GM18868 (cell line): ENCODE results near the gene ACSS2.

Experiments
- ATAC-seq: cut with Tn5 transposase; IDR thresholded peaks from one replicate; pipeline ENCODE4 v1.9.1; 2021; ENCODE audit warnings: mild to moderate bottlenecking, moderate library complexity; ENCODE audit not compliant: unreplicated experiment

The ACSS2 gene, protein sequence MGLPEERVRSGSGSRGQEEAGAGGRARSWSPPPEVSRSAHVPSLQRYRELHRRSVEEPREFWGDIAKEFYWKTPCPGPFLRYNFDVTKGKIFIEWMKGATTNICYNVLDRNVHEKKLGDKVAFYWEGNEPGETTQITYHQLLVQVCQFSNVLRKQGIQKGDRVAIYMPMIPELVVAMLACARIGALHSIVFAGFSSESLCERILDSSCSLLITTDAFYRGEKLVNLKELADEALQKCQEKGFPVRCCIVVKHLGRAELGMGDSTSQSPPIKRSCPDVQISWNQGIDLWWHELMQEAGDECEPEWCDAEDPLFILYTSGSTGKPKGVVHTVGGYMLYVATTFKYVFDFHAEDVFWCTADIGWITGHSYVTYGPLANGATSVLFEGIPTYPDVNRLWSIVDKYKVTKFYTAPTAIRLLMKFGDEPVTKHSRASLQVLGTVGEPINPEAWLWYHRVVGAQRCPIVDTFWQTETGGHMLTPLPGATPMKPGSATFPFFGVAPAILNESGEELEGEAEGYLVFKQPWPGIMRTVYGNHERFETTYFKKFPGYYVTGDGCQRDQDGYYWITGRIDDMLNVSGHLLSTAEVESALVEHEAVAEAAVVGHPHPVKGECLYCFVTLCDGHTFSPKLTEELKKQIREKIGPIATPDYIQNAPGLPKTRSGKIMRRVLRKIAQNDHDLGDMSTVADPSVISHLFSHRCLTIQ

DNA sequence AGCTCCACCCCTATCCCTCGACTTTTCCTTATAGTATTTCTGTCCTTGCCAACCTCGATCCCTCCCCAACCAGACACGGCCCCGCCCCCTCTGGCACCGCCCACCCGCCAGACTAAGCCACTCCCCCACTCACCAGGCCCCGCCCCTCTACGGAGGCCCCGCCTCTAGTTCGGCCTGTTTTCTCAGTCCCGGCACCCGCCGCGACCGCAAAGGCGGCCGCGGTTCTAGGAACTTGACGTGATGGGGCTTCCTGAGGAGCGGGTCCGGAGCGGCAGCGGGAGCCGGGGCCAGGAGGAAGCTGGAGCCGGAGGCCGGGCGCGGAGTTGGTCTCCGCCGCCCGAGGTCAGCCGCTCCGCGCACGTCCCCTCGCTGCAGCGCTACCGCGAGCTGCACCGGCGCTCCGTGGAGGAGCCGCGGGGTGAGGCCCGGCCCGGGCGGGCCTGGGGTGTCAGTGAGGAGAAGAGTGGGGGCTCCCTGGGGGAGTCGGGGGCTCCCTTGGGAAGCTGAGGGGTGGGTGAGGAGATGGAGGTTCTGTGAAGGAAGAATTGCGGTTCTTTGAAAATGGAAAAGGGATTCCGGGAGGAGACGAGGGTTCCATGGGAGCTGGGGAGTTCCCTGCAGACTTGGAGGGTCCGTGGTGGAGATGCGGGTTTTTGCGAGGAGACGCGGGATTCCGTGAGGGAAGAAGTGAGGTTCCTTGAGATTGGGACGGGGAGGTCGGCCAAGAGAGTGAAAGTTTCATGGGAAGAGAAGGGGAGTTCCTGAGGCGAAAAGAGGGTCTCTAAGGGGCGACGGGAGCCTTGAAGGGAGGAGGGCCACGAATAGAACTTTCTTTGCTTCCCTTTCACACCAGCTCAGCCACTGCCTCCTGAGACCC is at the start of gene ACSS2:
Gene ACSS2, plus strand, starts transcription at position 207 of the 877 bp plus-strand sequence. Its CDS starts 34 bp downstream, at position 241.
- ATAC-seq, result peak; percentile 37

DNA sequence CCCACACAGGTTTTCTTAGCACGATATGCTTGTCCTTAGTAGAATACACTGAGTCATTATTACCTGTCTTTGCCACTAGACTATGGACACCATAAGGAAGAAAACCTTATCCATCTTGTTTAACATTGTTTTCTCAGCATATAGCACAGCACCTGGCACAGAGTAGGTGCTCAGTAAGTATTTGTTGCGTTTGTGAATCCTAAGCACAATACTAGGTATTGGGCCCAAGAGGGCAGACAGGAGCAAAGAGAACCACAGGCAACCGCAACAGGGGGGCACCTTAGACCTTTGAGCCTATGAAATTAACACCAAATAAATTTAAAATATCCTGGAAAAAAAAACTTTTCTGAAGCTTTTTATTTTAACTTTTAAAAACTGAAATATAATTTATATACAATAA is 47.2 kb upstream of the ACSS2 start:
- ATAC-seq, result no peak

DNA sequence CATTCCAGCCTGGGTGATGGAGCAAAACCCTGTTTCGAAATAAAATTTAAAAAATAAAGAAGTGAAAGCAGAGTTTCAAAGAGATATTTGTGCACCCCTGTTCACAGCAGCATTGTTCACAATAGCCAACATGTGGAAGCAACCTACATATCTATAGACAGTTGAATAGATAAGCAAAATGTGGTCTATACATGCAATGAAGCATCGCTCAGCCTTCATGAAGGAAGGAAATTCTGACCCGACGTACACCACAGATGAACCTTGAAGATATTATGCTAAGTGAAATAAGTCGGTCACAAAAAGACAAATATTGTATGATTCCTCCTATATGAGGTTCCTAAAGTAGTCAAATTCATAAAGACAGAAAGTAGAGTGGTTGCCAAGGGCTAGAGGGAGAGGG is 44.5 kb upstream of the ACSS2 start:
- ATAC-seq, result no peak

DNA sequence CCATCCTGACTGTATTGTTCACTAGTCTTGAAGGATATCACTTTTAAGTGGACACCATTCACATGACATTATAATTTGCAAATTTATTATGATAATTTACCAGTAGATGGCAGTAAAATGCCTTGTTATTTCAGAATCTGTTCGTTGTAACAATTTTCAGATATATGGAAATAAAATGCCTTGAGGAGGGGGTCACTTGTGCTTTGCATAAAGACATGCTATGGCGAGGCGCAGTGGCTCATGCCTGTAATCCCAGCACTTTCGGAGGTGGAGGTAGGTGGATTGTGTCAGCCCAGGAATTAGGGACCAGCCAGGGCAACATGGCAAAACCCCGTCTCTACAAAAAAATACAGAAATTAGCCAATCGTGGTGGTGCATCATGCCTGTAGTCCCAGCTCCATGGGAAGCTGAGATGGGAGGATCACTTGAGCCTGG is 41.9 kb upstream of the ACSS2 start:
- no peak for ATAC-seq

DNA sequence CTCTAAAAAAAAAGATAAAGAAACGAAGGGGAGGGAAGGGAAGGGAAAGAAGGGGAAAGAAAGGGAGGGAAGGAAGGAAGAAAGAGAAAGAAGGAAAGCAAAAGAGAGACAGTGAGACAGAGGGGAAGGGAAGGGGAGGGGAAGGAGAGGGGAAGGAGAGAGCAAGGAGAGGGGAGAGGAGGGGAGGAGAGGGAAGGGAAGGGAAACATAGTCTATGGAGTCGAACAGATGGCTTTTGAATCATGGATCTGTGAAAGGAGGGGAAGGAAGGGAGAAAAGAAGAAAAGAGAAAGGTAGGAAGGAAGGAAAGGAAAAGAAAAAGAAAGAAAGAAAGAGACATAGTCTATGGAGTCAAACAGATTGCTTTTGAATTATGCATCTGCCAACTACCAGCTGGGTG is 34.3 kb upstream of the ACSS2 start:
- no peak for ATAC-seq

DNA sequence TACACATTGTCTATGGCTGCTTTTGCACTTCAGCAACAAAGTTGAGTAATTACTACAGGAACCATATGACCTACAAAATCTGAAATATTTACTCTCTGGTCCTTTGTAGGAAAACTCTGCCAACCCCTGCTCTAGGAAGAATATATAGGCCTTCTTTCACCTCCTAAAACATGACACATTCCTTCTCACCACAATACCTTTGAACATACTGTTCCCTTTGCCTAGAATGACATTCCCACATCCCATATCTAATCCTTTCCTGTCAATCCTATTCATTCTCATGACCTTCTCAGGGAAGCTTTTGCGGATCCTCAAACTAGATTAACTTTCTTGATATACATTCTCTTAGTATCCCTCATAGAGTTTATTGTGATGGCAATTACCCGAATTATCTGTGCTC is 33.0 kb upstream of the ACSS2 start:
- ATAC-seq, result no peak

DNA sequence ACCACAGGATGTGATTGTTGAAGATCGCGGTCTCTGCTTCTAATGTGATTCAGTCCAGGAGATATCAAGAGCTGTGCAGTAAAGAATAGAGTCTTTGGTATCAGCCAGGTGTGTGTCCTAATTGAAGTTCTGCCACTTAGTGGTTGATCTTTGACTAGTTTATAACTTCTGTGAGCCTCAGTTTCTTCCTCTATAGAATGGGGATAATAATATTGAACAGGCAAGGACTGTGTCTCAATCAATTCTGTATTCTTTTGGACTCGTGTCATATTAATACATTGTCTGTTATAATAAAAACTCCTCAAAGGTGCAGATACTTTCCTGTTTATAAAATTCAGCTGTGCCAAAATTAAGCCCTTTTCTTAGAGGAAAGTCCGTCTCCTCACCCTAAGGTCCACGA is 27.8 kb upstream of the ACSS2 start:
- no peak for ATAC-seq

DNA sequence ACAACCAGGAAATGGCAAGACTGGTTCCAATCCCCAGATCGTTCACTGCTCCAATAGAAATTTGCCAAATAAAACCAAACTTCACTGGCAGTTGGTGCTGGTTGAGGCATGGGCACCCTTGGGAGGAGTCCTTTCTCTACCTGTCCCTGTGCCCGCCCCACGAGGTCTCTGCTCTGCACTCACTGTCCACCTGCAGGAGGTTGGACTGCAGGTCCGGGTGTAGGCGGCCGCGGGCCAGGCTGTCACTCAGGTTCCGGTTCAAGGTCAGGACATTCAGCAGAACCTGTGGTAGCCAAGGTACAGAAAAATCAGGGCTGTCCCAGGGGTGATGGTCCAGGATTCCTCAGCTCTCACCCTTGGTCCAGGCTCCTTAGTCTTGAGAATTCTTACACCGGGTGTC is 26.6 kb upstream of the ACSS2 start:
- ATAC-seq, result no peak

DNA sequence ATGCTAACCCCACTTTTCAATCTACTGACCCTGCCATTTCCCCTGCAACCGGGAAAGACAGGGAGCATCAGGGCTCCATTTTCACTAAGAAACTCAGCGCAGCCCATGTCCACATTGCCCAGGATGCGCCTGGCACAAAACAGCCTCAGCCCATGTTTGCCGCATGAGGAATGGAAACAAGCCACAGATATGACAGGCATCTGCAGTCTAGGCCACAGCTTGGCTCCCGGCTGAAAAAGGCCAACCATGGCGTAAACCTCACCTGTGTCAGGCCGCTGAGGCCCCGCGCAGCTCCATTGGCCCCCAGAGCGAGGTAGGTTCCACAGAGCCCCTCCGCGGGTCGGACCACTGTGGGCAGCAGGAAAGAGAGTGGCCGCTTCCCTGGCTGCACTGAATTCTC is 25.4 kb upstream of the ACSS2 start:
- no peak for ATAC-seq

DNA sequence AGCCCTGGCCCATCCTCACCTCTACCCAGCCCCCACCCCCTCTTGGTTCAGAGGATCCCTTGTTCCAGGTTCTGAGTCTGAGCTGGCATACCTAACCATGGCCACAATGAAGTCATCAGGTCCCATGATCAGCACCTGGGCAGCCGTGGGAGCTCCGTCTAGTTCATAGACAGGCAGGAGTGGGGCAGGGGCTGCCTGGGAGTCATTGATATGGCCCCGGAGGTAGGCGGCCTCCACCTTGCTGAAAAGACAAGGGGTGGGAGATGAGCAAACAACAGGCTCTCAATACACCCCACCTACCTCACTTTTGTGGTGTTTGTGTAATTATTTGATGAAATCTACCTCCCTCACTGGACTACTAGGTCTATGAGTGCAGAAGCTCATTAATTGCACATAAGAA is 24.1 kb upstream of the ACSS2 start:
- ATAC-seq, result no peak

DNA sequence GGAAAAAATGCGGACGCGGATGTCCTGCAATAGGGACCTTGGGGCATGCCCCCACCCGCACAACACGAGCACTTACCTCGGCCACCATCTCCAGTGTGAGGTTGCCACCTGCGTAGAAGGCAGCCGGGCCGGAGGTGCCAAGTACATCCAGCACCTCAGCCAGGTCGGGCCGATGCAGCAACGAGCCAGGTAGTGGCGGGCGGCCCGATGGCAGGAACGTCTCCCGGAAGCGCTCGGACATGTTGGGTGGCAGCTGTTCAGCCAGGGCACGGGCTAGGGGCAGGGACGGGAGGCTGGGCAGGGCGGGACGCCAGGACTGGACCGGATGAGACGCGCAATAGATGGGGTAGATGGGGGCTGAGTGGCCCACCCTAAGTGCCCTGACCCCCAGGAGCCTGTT is 17.0 kb upstream of the ACSS2 start:
- no peak for ATAC-seq

DNA sequence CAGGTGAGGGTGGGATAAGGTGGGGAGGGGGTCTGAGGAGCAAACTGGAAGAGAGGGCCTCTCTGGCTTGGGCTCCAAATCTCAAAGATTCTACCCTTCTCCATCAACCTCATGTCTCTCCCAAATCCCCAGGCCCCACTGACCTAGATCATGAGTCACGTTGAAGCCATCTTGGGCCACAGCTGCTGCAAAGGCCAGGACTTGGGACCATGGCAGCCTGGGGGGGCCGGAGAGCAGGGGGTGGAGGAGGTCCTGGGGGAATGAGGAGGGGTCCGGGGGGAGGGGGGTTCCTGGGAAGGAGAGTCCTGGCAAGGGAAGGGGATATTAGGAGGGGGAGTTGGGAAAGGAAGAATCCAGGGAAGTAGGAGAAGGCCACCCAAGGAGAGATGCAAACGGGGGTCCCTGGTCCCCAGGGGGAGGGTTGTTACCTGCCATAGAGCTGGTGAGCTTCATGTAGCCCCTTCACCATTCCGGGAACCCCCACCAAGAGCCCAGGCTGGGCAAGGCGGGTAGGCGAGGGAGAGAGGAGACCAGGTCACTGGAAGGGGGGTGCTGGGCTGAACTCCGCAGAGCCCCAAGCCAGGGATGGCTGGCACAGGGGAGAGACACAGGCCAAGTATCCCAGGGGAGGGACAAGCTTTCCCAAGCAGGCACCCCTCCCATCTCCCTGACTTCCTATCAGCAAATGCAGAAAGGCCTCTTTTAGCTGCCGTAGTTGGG is 16.4 kb upstream of the ACSS2 start:
- no peak for ATAC-seq

DNA sequence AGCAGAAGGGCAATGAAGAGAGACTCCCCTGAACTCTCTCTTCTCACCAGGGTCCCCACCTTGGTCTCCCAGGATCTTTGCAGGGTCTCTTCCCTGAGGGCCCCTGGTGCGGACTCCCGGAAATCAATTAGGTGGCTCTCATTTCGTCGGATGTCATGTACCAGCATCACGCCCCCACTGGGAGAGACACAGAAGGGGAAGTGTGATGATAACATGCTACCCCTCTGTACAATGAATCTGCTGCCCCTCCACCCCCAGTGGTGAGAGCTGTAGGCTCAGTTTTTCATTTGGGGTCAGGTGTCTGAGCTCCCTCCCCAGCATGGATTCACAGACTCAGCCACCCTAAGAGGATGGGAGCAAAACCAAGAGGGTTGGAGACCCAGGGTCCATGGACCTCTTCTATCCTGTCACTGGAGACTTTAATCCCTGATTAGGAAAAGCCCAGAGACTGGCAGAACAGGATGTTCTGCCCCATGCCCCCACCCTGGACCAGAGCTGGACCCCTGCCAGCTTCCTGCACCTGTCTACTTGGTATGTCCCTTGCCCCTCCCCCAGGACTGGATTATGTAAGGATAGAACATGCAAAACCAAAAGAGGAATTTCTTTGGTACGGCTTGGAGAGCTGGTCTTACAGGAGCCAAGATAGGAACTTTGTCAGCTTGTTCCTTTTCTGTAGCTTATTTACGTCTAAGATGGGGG is 14.9 kb upstream of the ACSS2 start:
- no peak for ATAC-seq

DNA sequence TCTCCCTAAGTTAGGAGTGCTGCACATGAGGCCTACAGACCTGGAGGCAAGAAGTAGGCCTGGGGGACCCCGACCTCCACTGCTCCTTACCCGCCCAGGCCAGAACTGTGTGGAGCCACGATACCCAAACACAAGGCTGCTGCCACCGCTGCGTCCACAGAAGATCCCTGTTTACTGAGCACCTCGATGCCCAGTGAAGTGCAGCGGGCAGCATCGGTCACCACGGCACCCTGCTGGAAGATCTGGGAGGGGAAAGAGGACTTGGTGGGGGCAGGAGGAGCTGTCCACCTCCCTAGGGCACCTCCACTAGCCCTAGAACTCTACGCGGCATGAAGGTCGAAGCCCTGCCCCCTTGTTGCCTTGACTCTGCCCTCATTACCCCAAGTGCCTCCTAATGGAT is 13.7 kb upstream of the ACSS2 start:
- ATAC-seq, result no peak

DNA sequence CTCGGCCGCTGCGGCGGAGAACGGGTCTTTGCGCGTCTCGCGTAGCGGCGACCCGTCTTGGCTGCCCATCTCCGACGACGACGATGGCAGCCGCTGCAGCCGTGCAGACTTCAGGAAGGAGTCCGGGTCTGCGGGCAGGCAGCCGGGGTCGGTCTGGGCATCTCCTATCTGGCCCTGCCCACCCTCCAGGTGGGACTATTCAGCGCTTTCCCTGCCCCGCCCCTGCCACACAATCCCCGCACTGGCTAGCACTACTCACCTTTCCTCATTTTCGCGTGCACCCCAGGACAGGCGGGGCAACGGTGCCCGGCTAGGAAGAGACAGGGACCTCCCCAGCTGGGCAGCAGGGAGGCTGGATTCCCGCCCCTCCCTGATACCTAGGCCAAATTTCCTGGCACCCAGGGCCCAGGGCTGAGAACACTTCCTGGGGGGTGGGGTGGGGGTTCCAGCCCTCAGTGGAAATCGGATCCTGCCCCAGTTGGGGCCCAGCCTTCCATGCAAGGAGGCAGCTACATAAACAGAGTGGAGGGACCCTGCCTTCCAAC is 12.9 kb upstream of the ACSS2 start:
- no peak for ATAC-seq

DNA sequence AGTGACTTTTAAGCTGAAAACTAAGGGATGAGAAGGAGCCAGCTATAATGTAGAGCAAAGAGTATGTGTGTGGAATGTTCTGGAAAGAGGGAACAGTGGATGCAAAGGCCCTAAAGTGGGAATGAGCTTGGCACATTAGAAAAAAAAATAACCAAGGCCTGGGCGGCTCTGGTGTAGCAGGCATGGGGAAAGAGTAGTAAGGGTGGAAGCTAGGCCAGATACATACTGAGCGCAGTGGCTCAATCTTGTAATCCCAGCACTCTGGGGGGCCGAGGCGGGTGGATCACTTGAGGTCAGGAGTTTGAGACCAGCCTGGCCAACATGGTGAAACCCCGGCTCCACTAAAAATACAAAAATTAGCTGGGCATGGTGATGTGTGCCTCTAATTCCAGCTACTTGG is 12.2 kb upstream of the ACSS2 start:
- no peak for ATAC-seq

DNA sequence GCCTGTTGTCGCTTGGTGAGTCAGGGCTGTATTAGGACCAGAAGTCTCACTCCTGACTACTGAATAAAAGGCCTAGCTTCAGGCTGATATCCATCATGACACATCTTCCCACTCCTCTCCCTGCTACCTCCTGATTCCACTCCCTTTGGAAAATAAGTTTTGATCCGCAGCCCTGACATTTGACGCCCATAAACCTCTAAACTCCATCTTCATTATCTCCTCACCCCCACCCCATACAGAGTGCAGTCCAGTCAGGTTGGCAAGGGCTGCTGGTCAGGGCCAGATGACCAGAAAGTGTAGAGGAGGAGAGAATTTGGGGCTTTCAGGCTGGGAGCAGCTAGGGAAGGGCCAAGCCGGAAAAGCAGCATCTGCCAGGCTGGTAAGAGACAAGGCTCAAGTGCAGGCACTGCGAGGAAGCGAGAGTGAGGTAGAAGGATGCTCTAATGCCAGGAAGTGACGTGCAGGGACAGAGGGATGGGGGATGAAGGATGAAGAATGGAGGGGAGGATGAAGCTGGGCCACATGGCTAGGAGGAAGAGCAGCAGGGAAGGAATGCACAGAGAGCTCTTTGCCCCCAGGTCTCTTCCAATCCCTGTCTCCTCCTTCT is 5.0 kb upstream of the ACSS2 start:
- ATAC-seq, result no peak

DNA sequence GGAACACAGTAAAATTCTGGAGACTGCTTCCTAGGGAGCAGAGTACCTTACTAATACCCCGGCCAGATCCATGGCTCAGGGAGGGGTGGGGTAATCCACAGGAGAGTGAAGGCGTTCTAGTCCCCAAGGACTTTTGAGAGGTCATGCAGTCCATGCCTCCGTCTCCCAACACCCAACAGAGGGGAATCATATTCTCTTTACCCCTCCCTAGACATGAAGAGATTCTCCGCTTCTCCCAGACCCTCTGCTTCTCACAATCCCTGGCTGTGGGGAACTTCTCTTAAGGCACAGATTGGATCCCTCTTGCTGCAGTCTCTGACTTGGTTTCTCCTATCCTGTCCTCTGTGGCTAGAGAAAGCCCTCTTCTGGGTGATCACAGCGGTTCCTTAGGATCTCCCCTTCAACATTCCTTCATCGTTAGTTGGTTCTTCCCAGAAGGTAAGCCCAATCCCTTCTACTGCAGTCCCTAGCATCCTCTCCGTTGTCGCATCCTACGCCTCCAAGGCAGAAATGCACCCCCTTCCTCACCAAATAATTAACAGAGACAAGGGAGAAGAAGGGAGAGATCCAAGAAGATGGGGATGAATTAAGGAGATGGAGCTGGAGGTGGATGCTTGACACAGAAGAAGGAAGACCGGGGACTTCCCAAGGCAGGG is 4.3 kb upstream of the ACSS2 start:
- no peak for ATAC-seq

DNA sequence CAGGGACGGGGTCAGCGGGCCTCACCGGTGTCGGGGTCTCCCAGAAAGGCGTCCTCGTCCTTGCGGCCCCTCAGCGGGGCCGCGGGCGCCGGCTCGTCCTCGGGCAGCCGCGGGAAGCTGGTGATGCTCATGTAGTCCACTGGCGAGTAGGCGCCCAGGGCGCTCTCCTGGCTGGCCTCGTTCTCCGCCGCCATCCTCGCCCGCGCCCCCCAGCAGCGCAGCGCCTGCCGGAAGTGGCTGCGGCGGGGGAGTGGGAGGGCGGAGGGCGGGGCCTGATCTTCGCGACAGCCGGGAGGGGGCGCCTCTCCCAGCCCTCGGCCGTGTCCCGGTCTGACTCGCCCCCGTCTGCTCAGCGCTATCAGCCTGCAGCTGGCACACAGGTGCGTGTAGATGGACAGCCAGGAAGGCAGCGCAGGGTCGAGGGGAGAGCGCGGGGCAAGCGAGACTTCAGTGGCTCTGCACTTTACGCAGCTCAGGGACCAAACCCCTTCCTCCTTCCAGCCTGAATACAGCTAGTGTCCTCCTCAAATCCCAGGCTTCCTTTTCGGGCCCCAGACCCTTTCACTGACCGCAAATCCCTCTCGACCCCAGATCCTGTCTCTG is 3.7 kb upstream of the ACSS2 start, which contains the start of gene GGT7:
Gene GGT7, minus strand, starts transcription at position 235 of the 603 bp plus-strand sequence. Its CDS starts 41 bp downstream, at position 194.
- ATAC-seq, result no peak
